ENCODE measurements around the gene SEMA4G. TPM values are rescaled to one million over a fixed set of nuclear protein-coding genes. Genes with fewer than 3 reads are reported as not detected.

The SEMA4G gene
- total and polyA plus RNA-seq, 2 experiments from 2014 or later: 5.3 to 8.5 TPM

DNA sequence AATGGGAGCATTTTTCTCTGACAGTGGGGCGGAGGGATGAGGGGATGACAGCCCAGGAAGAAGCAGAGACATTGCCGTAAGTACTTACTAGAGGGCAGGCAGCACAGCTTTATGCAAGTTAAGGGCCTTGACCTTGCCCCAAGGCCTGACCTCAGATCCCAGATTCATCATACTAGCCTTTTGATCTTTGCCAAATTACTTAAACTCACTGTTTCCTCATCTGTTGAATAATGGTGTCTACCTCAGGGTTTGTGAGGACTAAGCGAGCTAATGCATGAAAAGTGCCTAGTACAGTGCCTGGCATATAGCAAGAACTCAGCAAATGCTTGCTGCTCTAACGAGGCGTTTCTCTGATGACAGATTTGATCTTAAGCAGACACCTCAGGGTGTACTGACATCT lies 3.5 kb upstream of the SEMA4G start:
- Histone ChIP-seq H3K9me2 (ENCODE audit: insufficient read depth) (no peaks in the 10 kb centered on the region), H4K20me1 (replicated peaks; ENCODE audit: insufficient read depth) (peaks cover 9% of the 10 kb centered on the region; the same call in 1 of the 2 replicates), H3K27ac (ENCODE audit: low read depth) (no peak overlapping the region), H3K27me3 (ENCODE audit: insufficient read depth) (no peaks in the 10 kb centered on the region), H3K79me2 (replicated peaks; ENCODE audit: insufficient read depth) (no peaks in the 10 kb centered on the region), H3K36me3 (ENCODE audit: insufficient read depth) (0 out of 2 replicates have a peak, but pooled peaks cover 3% of the 10 kb centered on the region), H3K4me1 (ENCODE audit: insufficient read depth) (peaks cover 13% of the 10 kb centered on the region), H2AFZ (no peak overlapping the region), H3K4me3 (no peak overlapping the region), H3F3A (replicated peaks; ENCODE audit: low read depth) (peaks cover 5% of the 10 kb centered on the region; the same call in 1 of the 2 replicates), H3K4me2 (no peak overlapping the region)
- no peak overlapping the region for H3K27ac Mint-ChIP-seq
- peaks cover 10% of the 10 kb centered on the region; the same call in 1 of the 3 replicates for H3K36me3 Mint-ChIP-seq (ENCODE audit: low read depth)
- no peak for ATAC-seq
- no peaks in the 10 kb centered on the region for H3K9me3 Mint-ChIP-seq
- H3K4me1 Mint-ChIP-seq: peaks cover 13% of the 10 kb centered on the region
- H3K4me3 Mint-ChIP-seq: no peak overlapping the region
- H3K27me3 Mint-ChIP-seq (ENCODE audit: insufficient read depth, low read depth, poor library complexity): peaks cover 11% of the 10 kb centered on the region
- no peak for DNase-seq (ENCODE audit: low spot score)
- no peak for TF ChIP-seq EZH2phosphoT487 (IDR thresholded peaks at IDR 0.05; ENCODE audit: unreplicated experiment)
- no peak for TF ChIP-seq JUNB (IDR thresholded peaks at IDR 0.05; ENCODE audit: unreplicated experiment)
- TF ChIP-seq, protein P1, sequence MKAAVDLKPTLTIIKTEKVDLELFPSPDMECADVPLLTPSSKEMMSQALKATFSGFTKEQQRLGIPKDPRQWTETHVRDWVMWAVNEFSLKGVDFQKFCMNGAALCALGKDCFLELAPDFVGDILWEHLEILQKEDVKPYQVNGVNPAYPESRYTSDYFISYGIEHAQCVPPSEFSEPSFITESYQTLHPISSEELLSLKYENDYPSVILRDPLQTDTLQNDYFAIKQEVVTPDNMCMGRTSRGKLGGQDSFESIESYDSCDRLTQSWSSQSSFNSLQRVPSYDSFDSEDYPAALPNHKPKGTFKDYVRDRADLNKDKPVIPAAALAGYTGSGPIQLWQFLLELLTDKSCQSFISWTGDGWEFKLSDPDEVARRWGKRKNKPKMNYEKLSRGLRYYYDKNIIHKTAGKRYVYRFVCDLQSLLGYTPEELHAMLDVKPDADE (IDR thresholded peaks at IDR 0.05): no peak
- no peak for TF ChIP-seq ZNF114 (CRISPR knock-in tag; IDR thresholded peaks at IDR 0.05)

DNA sequence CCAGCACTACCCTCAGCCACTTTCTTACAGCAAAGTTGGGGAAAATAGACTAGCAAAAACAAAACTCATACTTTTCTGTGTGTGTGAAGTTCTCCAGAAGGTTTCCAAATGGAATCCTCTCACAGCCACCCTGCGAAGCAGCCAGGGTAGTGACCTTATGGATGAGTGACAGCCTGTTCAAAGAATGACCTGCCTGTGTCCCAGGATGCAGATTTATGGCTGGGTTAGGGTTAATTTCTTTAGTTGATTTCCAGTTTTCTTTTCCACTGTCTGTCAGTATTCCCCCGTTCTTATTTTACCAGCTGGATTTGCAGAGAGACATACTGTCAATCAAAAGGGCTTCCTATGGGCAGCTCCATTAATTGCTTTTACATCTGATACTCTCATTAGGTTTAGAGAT lies 2.4 kb upstream of the SEMA4G start:
- Histone ChIP-seq H3F3A (replicated peaks; ENCODE audit: low read depth) (peaks cover 5% of the 10 kb centered on the region; the same call in 1 of the 2 replicates), H3K4me1 (ENCODE audit: insufficient read depth) (peaks cover 21% of the 10 kb centered on the region), H2AFZ (no peak overlapping the region), H3K4me3 (no peak overlapping the region), H3K9me2 (ENCODE audit: insufficient read depth) (no peaks in the 10 kb centered on the region), H3K27ac (ENCODE audit: low read depth) (no peak overlapping the region), H3K4me2 (no peak overlapping the region), H4K20me1 (replicated peaks; ENCODE audit: insufficient read depth) (peaks cover 5% of the 10 kb centered on the region; the same call in 1 of the 2 replicates), H3K27me3 (ENCODE audit: insufficient read depth) (no peaks in the 10 kb centered on the region), H3K79me2 (replicated peaks; ENCODE audit: insufficient read depth) (no peaks in the 10 kb centered on the region), H3K36me3 (ENCODE audit: insufficient read depth) (0 out of 2 replicates have a peak, but pooled peaks cover under 1% of the 10 kb centered on the region)
- no peaks in the 10 kb centered on the region for H3K9me3 Mint-ChIP-seq
- H3K36me3 Mint-ChIP-seq (ENCODE audit: low read depth): peaks cover 10% of the 10 kb centered on the region; the same call in 1 of the 3 replicates
- no peak overlapping the region for H3K27ac Mint-ChIP-seq
- peaks cover 23% of the 10 kb centered on the region for H3K4me1 Mint-ChIP-seq
- DNase-seq (ENCODE audit: low spot score) (no peak), ATAC-seq (no peak)
- peaks cover 11% of the 10 kb centered on the region for H3K27me3 Mint-ChIP-seq (ENCODE audit: insufficient read depth, low read depth, poor library complexity)
- H3K4me3 Mint-ChIP-seq: no peak overlapping the region
- TF ChIP-seq ZNF331 (CRISPR knock-in tag; IDR thresholded peaks at IDR 0.05; ENCODE audit: low read depth) (no peak), REST (IDR thresholded peaks at IDR 0.05; ENCODE audit: unreplicated experiment) (no peak), JUNB (IDR thresholded peaks at IDR 0.05; ENCODE audit: unreplicated experiment) (no peak), EZH2 (IDR thresholded peaks at IDR 0.05; ENCODE audit: low read depth, unreplicated experiment) (no peak), POLR2AphosphoS5 (IDR thresholded peaks at IDR 0.05; ENCODE audit: low read depth) (no peak), NANOG (IDR thresholded peaks at IDR 0.05; ENCODE audit: borderline replicate concordance) (no peak), CREB1 (CRISPR knock-in tag; IDR thresholded peaks at IDR 0.05; ENCODE audit: low read depth) (no peak), EZH2phosphoT487 (IDR thresholded peaks at IDR 0.05; ENCODE audit: unreplicated experiment) (no peak), STAT1 (IDR thresholded peaks at IDR 0.05; ENCODE audit: unreplicated experiment) (no peak)
- TF ChIP-seq, protein P2, sequence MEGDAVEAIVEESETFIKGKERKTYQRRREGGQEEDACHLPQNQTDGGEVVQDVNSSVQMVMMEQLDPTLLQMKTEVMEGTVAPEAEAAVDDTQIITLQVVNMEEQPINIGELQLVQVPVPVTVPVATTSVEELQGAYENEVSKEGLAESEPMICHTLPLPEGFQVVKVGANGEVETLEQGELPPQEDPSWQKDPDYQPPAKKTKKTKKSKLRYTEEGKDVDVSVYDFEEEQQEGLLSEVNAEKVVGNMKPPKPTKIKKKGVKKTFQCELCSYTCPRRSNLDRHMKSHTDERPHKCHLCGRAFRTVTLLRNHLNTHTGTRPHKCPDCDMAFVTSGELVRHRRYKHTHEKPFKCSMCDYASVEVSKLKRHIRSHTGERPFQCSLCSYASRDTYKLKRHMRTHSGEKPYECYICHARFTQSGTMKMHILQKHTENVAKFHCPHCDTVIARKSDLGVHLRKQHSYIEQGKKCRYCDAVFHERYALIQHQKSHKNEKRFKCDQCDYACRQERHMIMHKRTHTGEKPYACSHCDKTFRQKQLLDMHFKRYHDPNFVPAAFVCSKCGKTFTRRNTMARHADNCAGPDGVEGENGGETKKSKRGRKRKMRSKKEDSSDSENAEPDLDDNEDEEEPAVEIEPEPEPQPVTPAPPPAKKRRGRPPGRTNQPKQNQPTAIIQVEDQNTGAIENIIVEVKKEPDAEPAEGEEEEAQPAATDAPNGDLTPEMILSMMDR (conservative IDR thresholded peaks at IDR 0.05; ENCODE audit: low read depth in 2 of 2): no peak
